AG09309 (cell line): ENCODE measurements around the gene TCTN2.

Experiments used
- DNase-seq: peaks from one replicate; pipeline ENCODE4 v3.0.0-alpha.2; 2010; ENCODE audit warnings: low read depth
- H3K4me3 ChIP-seq: 2 replicates; pipeline ENCODE4 v1.5.1; 2011; ENCODE audit warnings: mild to moderate bottlenecking, low read depth, low read length, moderate library complexity; ENCODE audit not compliant: control insufficient read depth
- TF ChIP-seq, protein P1 (sequence below): IDR thresholded peaks from 2 replicates; pipeline ENCODE4 v1.5.1; 2011; ENCODE audit warnings: mild to moderate bottlenecking, low read depth, low read length, inconsistent platforms; ENCODE audit not compliant: insufficient read depth, control insufficient read depth; ENCODE audit errors: missing control alignments

The TCTN2 gene

DNA sequence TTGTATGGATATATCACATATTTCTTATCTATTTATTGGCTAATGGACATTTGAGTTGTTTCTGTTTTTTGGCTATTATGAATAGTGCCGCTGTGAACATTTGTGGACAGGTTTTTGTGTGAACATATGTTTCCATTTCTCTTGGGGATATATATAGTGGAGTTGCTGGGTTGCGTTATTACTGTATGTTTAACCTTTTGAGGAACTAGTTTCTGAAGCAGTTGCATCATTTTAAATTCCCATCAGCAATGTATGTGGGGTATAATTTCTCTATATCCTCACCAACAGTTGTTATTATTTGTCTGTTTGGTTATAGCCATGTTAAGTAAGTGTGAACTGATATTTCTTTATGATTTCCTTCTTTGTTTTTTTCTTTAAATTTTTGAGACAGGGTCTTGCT, 10.7 kb downstream of the TCTN2 start:
- no peak for DNase-seq
- TF ChIP-seq, protein P1, sequence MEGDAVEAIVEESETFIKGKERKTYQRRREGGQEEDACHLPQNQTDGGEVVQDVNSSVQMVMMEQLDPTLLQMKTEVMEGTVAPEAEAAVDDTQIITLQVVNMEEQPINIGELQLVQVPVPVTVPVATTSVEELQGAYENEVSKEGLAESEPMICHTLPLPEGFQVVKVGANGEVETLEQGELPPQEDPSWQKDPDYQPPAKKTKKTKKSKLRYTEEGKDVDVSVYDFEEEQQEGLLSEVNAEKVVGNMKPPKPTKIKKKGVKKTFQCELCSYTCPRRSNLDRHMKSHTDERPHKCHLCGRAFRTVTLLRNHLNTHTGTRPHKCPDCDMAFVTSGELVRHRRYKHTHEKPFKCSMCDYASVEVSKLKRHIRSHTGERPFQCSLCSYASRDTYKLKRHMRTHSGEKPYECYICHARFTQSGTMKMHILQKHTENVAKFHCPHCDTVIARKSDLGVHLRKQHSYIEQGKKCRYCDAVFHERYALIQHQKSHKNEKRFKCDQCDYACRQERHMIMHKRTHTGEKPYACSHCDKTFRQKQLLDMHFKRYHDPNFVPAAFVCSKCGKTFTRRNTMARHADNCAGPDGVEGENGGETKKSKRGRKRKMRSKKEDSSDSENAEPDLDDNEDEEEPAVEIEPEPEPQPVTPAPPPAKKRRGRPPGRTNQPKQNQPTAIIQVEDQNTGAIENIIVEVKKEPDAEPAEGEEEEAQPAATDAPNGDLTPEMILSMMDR: no peak
- no peak overlapping the region for H3K4me3 ChIP-seq

DNA sequence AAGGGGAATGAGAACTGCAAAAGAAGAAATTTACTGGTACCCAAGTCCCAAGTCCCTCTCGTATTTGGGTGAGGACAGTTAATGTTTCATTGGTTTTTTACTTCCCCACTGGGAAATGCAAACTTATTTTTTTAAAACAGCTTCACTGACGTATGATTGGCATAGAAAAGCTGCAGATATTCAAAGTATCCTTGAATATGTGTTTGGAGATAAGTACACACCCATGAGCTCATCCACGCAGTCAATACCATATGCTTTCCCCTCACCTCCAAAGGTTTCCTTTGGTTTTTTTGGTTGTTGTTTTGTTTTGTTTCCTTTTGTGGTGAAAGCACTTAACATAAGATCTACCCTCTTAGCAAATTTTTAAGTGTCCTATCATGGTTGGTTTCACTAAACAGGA, 13.1 kb downstream of the TCTN2 start:
- no peak for DNase-seq
- TF ChIP-seq, protein P1: no peak
- no peak overlapping the region for H3K4me3 ChIP-seq

DNA sequence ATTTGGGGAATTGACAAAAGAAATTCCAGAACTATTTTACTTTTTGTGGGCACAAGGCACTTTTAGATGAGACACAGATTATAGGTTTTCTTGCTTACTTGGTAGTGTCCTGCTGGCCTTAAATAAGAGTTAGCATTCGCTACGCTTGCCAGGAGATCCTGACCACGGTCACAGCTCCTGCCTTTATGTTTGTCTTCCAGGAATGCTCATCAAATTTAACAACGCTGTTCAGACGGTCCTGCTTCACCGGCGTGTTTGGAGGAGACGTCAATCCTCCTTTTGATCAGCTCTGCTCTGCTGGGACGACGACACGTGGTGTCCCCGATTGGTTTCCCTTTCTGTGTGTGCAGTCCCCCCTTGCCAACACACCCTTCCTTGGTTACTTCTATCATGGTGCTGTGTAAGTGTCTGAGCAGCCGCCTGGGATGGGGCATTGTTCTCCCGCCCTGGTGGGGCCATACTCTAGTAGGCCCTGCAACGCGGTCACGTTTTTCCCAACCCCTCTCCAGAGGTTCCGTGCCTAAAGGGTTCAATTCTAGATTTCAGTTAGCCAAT, 15.8 kb downstream of the TCTN2 start:
- DNase-seq: no peak
- no peak overlapping the region for H3K4me3 ChIP-seq
- TF ChIP-seq, protein P1: no peak

DNA sequence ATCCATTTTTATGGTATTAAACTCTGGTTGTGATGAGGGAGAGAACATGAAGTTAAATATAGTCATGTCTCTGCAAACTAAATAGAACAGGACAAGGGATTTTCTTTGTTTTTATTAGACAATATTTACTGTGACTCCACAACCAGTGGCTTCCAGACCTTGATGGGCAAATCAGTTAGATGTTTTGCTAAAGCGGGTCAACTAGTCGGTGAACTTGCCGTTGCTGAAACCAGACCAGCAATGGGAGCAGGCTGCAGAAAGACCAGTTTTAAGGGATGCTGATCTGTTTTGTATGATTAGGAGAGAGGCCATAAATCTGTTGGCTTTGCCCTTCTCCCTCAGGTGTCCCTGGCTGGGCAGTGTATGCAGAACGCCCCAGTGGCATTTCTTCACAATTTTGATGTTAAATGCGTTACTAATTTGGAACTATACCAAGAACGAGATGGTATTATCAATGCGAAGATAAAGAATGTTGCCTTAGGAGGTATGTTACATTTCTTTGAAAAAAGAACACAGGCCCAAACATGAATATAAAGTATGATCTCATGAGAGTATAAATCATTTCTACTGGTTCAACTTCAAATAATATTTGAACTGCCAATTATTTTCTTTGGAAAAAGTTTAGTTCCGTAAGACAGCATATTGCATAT, 19.4 kb downstream of the TCTN2 start:
- TF ChIP-seq, protein P1: no peak
- no peak overlapping the region for H3K4me3 ChIP-seq
- no peak for DNase-seq

DNA sequence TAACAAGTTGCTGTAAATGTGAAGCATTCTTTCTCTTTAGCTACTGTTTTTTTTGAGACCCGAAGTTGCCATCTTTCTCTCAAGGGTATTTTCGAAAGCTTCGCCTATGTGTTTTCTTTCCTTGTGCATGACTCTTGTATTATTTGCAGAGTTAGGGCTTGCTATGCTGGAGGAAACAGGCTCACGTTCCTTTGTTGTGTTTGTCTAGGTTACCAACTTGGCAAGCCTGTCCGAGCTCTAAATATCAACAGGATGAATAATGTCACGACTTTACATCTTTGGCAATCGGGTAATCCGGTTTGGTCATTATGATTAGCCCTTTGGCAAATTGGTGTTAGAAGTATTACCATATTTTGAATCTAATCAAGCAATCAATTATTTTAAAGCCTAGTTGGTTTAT, 25.3 kb downstream of the TCTN2 start:
- no peak for DNase-seq
- H3K4me3 ChIP-seq: no peak overlapping the region
- TF ChIP-seq, protein P1: no peak

DNA sequence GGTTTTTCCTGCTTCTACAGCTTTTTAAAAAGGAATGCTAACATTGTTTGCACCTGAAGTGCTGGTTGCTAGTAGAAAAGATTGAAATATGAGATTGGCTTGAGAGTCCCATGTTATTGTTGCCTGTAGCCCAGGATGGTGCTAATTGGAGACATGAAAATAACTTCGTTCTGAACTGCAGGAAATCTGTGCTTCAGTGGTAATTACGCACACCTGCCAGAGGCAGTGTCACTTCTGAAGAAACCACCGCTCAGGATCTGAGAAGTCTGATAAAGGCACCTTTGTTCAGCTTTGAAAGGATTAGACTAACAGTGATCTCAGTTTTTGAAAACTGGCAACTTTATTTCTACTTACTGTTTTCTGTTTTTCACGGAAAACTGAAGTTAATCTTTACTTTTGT, 25.7 kb downstream of the TCTN2 start:
- DNase-seq: no peak

More for the DNA sequence above, 25.7 kb downstream of the TCTN2 start:
- no peak overlapping the region for H3K4me3 ChIP-seq
- TF ChIP-seq, protein P1: no peak
